GM10266 (cell line): ENCODE data around the gene SSNA1.

ENCODE experiments used
- DNase-seq: peaks from one replicate; pipeline ENCODE4 v3.0.0; 2012; ENCODE audit errors: extremely low spot score
- CTCF ChIP-seq: IDR thresholded peaks from 2 replicates; pipeline ENCODE4 v1.5.1; 2012; ENCODE audit warnings: mild to moderate bottlenecking, low read depth; ENCODE audit not compliant: control insufficient read depth, insufficient read depth; ENCODE audit errors: missing control alignments

Gene SSNA1

GRCh38 chr9:137157618-137158415, 30.7 kb upstream of the SSNA1 start:
- no peak for TF ChIP-seq CTCF
- no peak for DNase-seq

- no peak for TF ChIP-seq CTCF
- no peak for DNase-seq
Observed at GRCh38 chr9:137158625-137159024, 29.9 kb upstream of the SSNA1 start.

- TF ChIP-seq CTCF, result no peak
- DNase-seq, result no peak
Observed at GRCh38 chr9:137159105-137160053, 29.1 kb upstream of the SSNA1 start.

GRCh38 chr9:137160054-137160425, 28.4 kb upstream of the SSNA1 start:
- no peak for TF ChIP-seq CTCF
- DNase-seq, result no peak

GRCh38 chr9:137160716-137161557, 27.5 kb upstream of the SSNA1 start:
- TF ChIP-seq CTCF, result no peak
- DNase-seq, result no peak

GRCh38 chr9:137161558-137162486, 26.7 kb upstream of the SSNA1 start:
- peak; percentile 73 for DNase-seq
- TF ChIP-seq CTCF, result no peak
